Measurements from ENCODE around the gene DNAJB4. TPM values are rescaled to one million over a fixed set of nuclear protein-coding genes. Genes with fewer than 3 reads are reported as not detected.

The DNAJB4 gene
- total and polyA plus RNA-seq, 2 of the 13 experiments (the other 11 are each of a cell fraction or from before 2014, with no cell fraction given), result 4.4 to 18.6 TPM

DNA sequence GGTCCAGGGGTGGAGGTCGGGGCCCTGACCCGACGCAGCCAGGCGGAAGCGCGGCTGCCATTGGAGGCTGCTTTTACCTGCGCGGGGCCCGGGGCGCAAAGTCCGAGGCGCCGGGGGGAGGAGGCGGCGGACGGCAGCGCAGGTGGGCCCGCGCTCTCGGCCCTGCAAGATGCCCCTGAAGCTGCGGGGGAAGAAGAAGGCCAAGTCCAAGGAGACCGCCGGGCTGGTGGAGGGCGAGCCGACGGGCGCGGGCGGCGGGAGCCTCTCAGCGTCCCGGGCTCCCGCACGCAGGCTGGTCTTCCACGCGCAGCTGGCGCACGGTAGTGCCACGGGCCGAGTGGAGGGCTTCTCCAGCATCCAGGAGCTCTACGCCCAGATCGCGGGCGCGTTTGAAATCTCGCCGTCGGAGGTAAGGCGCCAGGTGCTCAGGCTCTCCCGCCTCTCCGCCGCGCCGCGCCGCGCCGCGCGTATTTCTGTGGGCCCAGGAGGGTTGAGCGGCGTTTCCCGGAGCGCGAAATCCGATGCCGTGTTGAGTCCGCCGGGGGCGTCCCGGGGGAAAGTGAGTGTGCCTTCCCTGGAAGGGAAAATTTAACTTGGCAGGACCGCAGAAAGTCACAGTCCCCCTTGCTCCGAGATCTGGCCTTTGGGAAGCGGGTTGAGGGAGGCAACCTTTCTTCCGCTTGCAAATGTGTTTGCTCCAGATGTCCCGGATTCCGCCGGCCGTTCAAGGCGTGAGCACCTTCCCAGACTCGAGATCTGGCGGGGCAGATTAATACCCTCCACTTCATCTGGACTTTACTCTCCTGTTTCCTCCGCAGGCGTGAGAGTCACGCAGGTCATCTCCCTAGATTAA is 41.4 kb downstream of the DNAJB4 start, which contains the start of gene GIPC2 (continued):
- TF ChIP-seq, protein P1, sequence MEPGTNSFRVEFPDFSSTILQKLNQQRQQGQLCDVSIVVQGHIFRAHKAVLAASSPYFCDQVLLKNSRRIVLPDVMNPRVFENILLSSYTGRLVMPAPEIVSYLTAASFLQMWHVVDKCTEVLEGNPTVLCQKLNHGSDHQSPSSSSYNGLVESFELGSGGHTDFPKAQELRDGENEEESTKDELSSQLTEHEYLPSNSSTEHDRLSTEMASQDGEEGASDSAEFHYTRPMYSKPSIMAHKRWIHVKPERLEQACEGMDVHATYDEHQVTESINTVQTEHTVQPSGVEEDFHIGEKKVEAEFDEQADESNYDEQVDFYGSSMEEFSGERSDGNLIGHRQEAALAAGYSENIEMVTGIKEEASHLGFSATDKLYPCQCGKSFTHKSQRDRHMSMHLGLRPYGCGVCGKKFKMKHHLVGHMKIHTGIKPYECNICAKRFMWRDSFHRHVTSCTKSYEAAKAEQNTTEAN (CRISPR knock-in tag; conservative IDR thresholded peaks at IDR 0.05), result no peak; the same call in 1 of the 2 replicates
- no peak for TF ChIP-seq MEF2D (CRISPR knock-in tag; IDR thresholded peaks at IDR 0.05)
- no peak for TF ChIP-seq ZFP36 (IDR thresholded peaks at IDR 0.05; ENCODE audit: borderline replicate concordance, low read depth, low read length, partially characterized antibody)
- TF ChIP-seq RBM39 (IDR thresholded peaks at IDR 0.05; ENCODE audit: low read depth, low read length, poor library complexity, severe bottlenecking), result peak; percentile 68
- no peak for TF ChIP-seq PLRG1 (conservative IDR thresholded peaks at IDR 0.05)
- TF ChIP-seq RFXAP (CRISPR knock-in tag; IDR thresholded peaks at IDR 0.05; ENCODE audit: borderline replicate concordance), result peak; percentile 25; the same call in 1 of the 2 replicates
- TF ChIP-seq NFE2L1 (CRISPR knock-in tag; IDR thresholded peaks at IDR 0.05; ENCODE audit: borderline replicate concordance), result peak; percentile 20; the same call in 1 of the 2 replicates
- peak; percentile 48; the same call in 1 of the 2 replicates for TF ChIP-seq ZBTB38 (CRISPR knock-in tag; IDR thresholded peaks at IDR 0.05)
- TF ChIP-seq ZNF570 (CRISPR knock-in tag; IDR thresholded peaks at IDR 0.05; ENCODE audit: borderline replicate concordance), result no peak
- TF ChIP-seq POLR2G (IDR thresholded peaks at IDR 0.05; ENCODE audit: low read depth, low read length), result peak; percentile 77
- no peak; the same call in 1 of the 2 replicates for TF ChIP-seq KLF6 (CRISPR knock-in tag; IDR thresholded peaks at IDR 0.05)
- TF ChIP-seq, protein P2, sequence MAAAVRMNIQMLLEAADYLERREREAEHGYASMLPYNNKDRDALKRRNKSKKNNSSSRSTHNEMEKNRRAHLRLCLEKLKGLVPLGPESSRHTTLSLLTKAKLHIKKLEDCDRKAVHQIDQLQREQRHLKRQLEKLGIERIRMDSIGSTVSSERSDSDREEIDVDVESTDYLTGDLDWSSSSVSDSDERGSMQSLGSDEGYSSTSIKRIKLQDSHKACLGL (CRISPR knock-in tag; IDR thresholded peaks at IDR 0.05), result peak; percentile 70
- TF ChIP-seq TOPORS (CRISPR knock-in tag; IDR thresholded peaks at IDR 0.05), result peak; percentile 79; the same call in 1 of the 2 replicates
- TF ChIP-seq ZFP37 (CRISPR knock-in tag; IDR thresholded peaks at IDR 0.05; ENCODE audit: borderline replicate concordance), result no peak
- TF ChIP-seq GFI1 (CRISPR knock-in tag; IDR thresholded peaks at IDR 0.05; ENCODE audit: borderline replicate concordance), result peak; percentile 44; the same call in 1 of the 2 replicates
- TF ChIP-seq, protein P3, sequence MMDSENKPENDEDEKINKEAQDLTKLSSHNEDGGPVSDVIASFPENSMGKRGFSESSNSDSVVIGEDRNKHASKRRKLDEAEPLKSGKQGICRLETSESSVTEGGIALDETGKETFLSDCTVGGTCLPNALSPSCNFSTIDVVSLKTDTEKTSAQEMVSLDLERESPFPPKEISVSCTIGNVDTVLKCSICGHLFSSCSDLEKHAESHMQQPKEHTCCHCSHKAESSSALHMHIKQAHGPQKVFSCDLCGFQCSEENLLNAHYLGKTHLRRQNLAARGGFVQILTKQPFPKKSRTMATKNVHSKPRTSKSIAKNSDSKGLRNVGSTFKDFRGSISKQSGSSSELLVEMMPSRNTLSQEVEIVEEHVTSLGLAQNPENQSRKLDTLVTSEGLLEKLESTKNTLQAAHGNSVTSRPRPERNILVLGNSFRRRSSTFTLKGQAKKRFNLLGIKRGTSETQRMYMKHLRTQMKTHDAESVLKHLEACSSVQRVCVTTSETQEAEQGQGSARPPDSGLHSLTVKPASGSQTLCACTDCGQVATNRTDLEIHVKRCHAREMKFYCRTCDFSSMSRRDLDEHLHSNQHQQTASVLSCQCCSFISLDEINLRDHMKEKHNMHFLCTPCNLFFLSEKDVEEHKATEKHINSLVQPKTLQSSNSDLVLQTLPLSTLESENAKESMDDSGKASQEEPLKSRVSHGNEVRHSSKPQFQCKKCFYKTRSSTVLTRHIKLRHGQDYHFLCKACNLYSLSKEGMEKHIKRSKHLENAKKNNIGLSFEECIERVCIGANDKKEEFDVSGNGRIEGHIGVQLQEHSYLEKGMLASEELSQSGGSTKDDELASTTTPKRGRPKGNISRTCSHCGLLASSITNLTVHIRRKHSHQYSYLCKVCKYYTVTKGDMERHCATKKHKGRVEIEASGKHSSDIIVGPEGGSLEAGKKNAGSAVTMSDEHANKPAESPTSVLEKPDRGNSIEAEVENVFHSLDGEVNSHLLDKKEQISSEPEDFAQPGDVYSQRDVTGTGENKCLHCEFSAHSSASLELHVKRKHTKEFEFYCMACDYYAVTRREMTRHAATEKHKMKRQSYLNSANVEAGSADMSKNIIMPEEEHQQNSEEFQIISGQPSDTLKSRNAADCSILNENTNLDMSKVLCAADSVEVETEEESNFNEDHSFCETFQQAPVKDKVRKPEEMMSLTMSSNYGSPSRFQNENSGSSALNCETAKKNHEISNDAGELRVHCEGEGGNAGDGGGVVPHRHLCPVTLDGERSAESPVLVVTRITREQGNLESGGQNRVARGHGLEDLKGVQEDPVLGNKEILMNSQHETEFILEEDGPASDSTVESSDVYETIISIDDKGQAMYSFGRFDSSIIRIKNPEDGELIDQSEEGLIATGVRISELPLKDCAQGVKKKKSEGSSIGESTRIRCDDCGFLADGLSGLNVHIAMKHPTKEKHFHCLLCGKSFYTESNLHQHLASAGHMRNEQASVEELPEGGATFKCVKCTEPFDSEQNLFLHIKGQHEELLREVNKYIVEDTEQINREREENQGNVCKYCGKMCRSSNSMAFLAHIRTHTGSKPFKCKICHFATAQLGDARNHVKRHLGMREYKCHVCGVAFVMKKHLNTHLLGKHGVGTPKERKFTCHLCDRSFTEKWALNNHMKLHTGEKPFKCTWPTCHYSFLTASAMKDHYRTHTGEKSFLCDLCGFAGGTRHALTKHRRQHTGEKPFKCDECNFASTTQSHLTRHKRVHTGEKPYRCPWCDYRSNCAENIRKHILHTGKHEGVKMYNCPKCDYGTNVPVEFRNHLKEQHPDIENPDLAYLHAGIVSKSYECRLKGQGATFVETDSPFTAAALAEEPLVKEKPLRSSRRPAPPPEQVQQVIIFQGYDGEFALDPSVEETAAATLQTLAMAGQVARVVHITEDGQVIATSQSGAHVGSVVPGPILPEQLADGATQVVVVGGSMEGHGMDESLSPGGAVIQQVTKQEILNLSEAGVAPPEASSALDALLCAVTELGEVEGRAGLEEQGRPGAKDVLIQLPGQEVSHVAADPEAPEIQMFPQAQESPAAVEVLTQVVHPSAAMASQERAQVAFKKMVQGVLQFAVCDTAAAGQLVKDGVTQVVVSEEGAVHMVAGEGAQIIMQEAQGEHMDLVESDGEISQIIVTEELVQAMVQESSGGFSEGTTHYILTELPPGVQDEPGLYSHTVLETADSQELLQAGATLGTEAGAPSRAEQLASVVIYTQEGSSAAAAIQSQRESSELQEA (CRISPR knock-in tag; IDR thresholded peaks at IDR 0.05; ENCODE audit: not compliant biosample characterization), result no peak
- peak; percentile 80 for TF ChIP-seq ZNF205 (CRISPR knock-in tag; IDR thresholded peaks at IDR 0.05)
- TF ChIP-seq KMT2A (CRISPR knock-in tag; IDR thresholded peaks at IDR 0.05), result peak; percentile 92
- TF ChIP-seq GLI4 (CRISPR knock-in tag; IDR thresholded peaks at IDR 0.05; ENCODE audit: borderline replicate concordance), result peak; percentile 91; the same call in 1 of the 2 replicates
